ENCODE results near the gene MSH6.
A peak's percentile ranks its signal among the peaks of the same experiment; 100 is the strongest.

MSH6 gene

DNA sequence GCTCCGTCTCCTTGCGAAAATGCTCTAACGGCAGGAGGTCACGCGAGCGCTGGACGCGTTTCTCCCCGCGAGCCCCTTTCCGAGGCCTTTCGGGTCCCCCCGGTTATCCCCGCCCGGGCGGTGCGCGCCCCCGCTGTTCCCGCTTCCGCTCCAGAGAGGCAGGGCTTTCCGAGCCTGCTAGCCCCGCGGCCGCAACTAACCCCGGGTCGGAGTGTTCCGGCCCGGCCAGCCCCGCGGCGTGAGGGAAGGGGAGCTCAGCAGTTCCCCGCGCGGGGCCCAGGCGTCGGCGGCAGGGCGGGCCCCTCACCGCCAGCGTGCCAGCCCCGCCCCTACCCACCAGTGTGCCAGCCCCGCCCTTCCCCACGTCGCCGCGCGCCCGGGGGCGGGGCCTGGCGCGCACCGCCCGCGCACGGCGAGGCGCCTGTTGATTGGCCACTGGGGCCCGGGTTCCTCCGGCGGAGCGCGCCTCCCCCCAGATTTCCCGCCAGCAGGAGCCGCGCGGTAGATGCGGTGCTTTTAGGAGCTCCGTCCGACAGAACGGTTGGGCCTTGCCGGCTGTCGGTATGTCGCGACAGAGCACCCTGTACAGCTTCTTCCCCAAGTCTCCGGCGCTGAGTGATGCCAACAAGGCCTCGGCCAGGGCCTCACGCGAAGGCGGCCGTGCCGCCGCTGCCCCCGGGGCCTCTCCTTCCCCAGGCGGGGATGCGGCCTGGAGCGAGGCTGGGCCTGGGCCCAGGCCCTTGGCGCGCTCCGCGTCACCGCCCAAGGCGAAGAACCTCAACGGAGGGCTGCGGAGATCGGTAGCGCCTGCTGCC is at the start of gene MSH6:
Gene MSH6 (plus strand): TSS at position 475 of the 815 bp plus-strand sequence. CDS start 89 bp downstream, at position 564.
- DNase-seq: peak; percentile 91

- DNase-seq: no peak
These were observed 47.6 kb upstream of the MSH6 start for GRCh38 chr2:47735136-47735869.

- DNase-seq: no peak
These were observed 47.0 kb upstream of the MSH6 start for GRCh38 chr2:47735912-47736311.

DNA sequence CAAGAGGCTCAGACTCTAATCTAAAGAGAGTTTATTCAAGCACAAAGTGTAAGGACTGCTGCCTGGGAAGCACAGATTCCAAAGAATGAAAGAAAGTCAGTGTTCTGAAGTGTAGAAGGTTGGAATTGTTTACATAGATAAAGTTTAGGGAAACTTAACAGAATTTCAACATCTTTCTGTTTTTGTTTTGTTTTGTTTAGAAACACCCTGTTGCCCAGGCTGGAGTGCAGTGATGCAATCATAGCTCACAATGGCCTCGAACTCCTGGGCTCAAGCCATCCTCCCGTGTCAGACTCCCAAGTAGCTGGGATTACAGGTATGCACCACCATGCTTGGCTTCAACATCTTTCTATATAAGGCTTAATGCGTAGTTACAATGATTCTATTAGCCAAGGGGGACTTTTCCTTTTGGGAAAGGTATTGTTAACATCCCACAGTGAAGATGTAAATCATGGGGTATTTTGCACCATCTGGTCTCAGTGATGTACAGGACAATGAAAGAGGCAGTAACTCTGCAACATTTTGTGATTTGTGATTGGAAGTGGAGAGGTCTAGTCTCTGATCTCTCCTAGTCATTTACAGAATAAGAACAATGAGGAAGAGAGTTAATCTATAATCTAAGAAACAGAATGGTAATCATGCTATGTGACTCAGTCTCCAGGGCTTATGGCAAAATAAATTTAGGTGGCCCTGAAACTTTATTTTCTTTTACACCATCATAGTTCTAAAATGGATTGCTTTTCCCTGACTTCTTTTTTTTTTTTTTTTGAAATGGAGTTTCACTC is 45.6 kb upstream of the MSH6 start:
- no peak for DNase-seq

DNA sequence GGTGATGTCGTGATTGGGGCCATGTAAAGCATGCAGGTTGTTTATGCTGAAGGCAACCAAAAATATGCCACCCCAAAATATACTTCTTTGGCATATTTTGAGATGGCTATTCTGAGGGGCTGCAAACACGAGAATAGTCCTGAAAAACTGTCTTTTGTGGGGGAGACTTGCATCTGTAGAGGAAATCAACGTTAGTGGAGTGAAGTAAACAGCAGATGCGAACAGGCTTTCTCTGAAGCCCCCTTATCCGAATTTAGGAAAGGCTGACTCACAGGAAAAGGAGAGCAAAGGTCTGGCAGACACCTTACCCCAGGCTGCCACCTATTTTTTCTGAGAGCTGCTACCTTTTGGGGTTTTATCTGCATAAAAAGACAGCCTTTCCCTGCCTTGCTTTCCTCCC is 44.6 kb upstream of the MSH6 start:
- no peak for DNase-seq

GRCh38 chr2:47741101-47741500 is 41.8 kb upstream of the MSH6 start:
- no peak for DNase-seq

GRCh38 chr2:47741637-47742036 is 41.3 kb upstream of the MSH6 start:
- DNase-seq: no peak

DNA sequence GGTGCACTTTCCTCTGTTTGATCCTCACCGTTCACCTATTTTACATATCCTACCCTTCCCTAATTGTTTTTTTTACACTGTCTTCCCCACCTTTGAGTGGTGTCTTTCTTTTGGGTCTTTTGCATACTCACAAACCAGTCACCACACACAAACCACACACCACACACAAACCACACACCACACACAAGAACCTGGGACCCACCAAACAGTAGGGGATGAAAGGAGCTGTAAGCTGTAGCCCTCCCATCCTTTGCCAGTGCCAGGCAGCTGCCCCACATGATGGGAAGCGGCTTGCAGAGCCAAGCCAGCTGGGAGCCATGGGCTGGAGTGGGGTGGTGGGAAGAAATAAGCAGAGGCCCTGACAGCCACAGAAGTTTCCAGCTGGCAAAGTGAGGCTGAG is 38.9 kb upstream of the MSH6 start:
- no peak for DNase-seq

GRCh38 chr2:47747878-47748277 is 35.1 kb upstream of the MSH6 start:
- DNase-seq: no peak

DNA sequence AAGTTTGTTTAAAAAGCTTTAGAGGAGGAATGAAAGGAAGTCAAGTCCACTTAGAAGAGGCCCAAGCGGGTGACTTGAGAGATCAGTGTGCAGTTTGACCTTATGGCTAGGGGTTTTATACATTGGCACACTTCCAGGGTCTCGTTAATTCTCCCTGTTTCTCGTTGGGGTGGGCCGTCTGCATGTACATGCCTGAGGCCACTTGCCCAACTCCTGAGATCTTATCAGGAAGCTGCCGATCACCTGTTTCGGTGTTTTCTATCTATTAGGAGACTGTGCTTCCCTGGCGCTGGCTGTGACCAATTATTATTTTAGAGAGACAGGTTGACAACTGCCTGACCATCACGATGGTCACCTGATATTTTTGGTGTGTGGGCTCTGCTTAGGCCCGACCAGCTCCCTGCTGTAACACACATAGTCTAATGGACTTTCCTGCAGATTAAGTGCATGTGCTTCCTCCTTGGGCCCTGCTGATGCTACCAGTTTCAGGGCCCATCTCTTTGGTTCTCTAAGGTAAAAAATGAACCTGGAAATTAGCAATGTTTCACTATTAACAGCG is 31.0 kb upstream of the MSH6 start:
- no peak for DNase-seq

DNA sequence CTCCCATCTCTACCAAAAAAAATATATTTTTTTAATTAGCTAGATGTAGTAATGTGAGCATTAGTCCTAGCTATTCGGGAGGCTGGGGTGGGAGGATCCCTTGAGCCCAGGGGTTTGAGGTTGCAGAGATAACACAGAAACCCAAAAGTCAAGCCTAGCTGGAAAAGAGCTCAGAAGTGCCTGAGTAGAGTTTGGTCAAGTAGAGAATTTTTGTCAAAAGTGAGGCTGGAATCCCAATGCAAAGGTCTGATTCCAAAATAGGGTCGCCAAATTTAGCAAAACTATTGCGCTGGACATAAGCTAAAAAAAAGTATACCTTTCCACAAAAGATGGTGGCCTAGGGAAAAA is 15.5 kb upstream of the MSH6 start:
- DNase-seq: no peak

- DNase-seq: peak; percentile 75
These were observed 14.9 kb upstream of the MSH6 start for GRCh38 chr2:47767880-47768609.

GRCh38 chr2:47769318-47769717 is 13.6 kb upstream of the MSH6 start:
- DNase-seq: no peak

DNA sequence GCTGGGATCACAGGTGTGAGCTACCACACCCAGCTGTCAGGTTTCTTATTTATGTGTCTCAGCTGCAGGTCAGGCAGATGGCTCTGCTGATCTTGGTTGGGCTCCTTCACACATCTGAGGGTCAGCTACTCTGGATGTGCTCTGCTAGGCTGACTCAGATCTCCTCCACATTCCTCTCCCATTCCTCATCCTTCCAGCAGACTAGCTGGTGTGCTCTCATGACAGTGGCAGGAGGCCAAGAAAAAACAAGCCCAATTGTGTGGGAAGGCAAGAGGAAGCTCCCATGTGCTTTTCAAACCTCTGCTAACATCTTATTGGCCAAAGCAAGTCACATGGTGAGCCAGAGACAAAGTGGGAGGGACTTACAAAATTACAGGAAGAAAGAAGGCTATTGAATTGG is 11.7 kb upstream of the MSH6 start:
- DNase-seq: no peak

- DNase-seq: no peak
These were observed 10.6 kb upstream of the MSH6 start for GRCh38 chr2:47772343-47772742.

DNA sequence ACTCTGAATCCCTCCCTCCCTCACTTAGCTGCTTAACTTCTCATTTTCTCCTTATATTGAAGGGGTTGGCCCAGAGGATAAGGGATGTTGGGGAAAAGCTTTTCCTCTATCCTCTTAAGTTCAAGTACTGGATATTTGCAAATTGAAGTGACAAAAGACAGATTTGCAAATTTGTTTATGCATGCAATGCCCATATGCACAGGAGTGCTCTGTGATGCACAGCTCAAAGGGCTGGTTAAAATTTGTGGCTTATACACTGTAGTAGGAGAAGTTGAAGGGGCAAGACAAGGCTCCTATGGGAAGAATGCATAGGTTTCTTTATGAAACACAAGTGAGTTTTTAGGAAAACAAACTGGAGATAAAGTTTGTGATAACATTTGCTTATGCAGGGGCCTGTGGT is 8.4 kb upstream of the MSH6 start:
- DNase-seq: no peak

DNA sequence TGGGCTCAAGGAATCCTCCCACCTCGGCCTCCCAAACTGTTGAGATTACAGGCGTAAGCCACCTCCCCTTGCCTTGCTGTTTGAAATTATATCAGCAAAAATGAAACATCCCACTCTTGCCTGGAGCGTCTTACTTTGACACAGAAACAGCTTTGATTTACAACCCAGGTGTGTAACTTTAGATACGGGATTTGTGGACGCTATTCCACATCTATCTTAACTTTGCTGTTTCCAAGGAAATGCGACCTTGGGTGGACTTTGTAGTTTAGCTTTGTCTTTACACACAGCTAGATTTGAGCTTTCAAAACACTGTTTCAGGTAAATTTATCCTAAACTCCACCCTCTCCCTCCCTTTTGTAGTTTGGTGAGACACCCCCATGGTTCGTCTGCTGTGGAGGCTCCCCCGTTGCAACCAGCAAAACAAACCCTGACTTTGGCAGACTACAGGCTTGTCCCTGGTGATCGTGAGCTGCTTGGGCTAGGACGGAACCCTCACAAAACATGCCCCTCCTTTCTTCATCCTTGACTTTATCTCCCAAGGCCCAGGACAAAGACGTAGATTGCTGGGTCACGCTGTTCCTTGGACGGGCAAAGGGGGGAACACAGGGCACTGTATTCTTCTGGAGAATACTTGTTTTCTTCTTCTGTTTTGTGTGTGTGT is 5.5 kb upstream of the MSH6 start:
- DNase-seq: no peak

DNA sequence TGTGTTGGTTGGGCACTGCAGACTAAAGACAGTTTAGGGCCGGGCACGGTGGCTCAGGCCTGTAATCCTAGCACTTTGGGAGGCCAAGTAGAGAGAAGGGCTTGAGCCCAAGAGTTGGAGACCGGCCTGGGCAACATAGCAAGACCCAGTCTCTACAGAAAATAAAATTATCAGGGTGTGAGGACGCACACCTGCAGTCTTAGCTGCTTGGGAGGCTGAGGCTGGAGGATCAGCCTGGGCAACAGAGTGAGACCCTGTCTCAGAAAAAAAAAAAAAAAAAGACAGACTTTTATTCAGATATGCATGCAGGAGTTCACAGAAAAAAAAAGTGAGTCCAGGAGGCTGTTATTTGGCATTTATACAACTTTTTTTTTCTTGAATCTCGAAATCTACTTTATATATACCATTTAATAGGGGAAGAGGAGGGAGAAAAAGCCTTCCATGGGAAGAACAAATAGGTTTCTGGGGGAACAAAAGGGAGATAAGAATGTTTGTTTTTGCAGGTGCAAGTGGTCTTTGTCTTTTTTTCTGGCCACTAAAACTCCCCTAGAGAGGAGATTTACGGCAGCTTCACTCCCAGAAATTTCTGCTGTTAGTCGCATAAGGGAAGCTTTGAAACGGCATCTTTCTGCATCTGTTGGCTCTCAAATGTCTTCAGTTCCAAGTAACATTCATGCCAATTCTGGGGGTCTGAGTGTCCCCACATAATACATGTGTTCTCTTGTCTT is 4.1 kb upstream of the MSH6 start:
- no peak for DNase-seq

DNA sequence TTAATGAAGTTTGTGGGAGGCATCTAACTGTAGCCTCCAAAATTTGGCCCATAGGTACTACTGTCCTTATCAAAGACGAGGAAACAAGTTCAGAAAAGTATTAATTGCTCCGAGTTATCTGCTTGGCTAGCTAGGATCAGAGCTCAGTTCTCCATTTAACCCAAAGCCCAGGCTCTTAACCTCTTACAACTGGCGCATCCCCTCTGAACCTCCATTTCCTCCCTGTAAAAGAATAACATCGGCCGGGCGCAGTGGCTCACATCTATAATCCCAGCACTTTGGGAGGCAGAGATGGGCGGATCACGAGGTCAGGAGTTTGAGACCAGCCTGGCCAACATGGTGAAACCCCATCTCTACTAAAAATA is 3.5 kb upstream of the MSH6 start:
- DNase-seq: no peak

- no peak for DNase-seq
These were observed 619 bp upstream of the MSH6 start for GRCh38 chr2:47782381-47782670.

GRCh38 chr2:47783486-47784351 is 774 bp downstream of the MSH6 start:
- peak; percentile 81 for DNase-seq

Measured in stimulated activated CD4-positive, alpha-beta T cell treated with anti-CD3 and anti-CD28 coated beads, Interleukin-15, amount 100 ng/mL, for 24 hours (primary cell).